HEK293T (cell line): ENCODE measurements around the gene BICC1.

Source experiments
- ARNT ChIP-seq: fragments of 450-650 bp; IDR thresholded peaks from 2 replicates; pipeline ENCODE4 v1.6.1; 2017; ENCODE audit warnings: mild to moderate bottlenecking
- ELF4 ChIP-seq: fragments of 450-650 bp; IDR thresholded peaks from 2 replicates; pipeline ENCODE4 v1.6.1; 2017; ENCODE audit warnings: antibody characterized with exemption
- FOXA1 ChIP-seq: fragments of 450-650 bp; IDR thresholded peaks from 2 replicates; pipeline ENCODE4 v1.6.1; 2016; ENCODE audit warnings: mild to moderate bottlenecking
- FOXM1 ChIP-seq: fragments of 450-650 bp; IDR thresholded peaks from 2 replicates; pipeline ENCODE4 v1.6.1; 2017; ENCODE audit warnings: mild to moderate bottlenecking, borderline replicate concordance
- NFRKB ChIP-seq: fragments of 450-650 bp; IDR thresholded peaks from 2 replicates; pipeline ENCODE4 v1.6.1; 2016; ENCODE audit warnings: mild to moderate bottlenecking, moderate library complexity
- SUZ12 ChIP-seq: fragments of 450-650 bp; IDR thresholded peaks from 2 replicates; pipeline ENCODE4 v1.6.1; 2016; ENCODE audit warnings: mild to moderate bottlenecking
- TF ChIP-seq, protein P1 (sequence below): fragments of 450-650 bp; IDR thresholded peaks from 2 replicates; pipeline ENCODE4 v1.6.1; 2016

DNA sequence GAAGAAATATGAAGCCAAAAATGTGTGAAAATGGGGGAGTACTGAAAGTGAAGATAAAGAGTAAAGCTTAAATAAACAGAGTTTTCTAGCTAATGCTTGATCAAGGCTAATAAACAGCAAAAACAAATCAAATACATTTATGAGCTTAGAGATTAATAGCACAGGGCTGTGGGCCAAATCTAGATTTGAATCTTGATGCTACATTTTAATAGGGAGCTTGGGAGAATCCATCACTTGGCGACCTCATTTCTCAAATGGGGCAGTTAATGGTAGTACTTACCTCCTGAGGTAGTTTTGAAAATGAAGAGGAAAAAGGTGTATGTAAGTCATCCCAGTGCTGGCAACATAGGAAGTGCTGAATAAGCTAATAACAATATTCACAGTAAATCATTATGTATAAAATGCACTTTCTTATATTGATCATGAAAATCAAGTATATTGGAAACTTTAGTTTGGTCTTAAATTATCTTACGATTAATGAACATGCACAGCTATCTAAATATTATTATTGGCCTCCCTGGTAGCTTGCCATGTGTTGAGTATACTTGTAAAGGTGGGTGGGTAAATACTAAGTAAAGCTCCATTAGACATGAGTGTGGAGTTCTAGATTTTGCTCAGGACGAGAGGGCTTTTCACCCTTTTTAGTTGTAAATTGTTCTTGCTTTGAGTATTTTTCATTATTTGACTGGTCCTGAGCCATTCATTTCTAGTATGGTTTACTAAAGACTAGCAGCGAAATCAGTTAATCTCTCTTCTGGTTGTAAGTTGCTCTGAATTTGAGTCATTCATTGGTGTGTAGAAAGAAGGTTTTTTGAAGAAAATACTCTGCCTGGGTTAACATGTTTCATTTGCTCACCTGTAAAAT is 5.1 kb downstream of the BICC1 start:
- TF ChIP-seq SUZ12 (no peak), ARNT (no peak), FOXA1 (no peak), FOXM1 (no peak), NFRKB (no peak), ELF4 (no peak)
- TF ChIP-seq, protein P1, sequence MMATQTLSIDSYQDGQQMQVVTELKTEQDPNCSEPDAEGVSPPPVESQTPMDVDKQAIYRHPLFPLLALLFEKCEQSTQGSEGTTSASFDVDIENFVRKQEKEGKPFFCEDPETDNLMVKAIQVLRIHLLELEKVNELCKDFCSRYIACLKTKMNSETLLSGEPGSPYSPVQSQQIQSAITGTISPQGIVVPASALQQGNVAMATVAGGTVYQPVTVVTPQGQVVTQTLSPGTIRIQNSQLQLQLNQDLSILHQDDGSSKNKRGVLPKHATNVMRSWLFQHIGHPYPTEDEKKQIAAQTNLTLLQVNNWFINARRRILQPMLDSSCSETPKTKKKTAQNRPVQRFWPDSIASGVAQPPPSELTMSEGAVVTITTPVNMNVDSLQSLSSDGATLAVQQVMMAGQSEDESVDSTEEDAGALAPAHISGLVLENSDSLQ, result no peak
